CD4-positive, alpha-beta T cell (primary cell): ENCODE data around the gene SPATA17. TPM values are rescaled to one million over a fixed set of nuclear protein-coding genes. Genes with fewer than 3 reads are reported as not detected.

ENCODE experiments used
- ATAC-seq: fragments of 200-7000 bp; cut with Tn5 transposase; one replicate; pipeline ENCODE4 v1.10.0; 2022; ENCODE audit warnings: mild to moderate bottlenecking; ENCODE audit not compliant: poor library complexity
- CTCF ChIA-PET: fragments of 350-600 bp; sonication (Branson Sonifier 250); formaldehyde crosslinking; loops from one replicate; lab custom pipeline; 2021; ENCODE audit warnings: antibody characterized with exemption, inconsistent platforms; lab: Charles Lee
- POLR2A ChIA-PET: fragments of 350-600 bp; sonication (Branson Sonifier 250); formaldehyde crosslinking; loops from one replicate; lab custom pipeline; 2021; ENCODE audit warnings: antibody characterized with exemption, inconsistent platforms; lab: Charles Lee
- DNase-seq, 14 experiments: peaks; one replicate each; pipeline ENCODE4 v3.0.0-alpha.2; 2013 to 2020; ENCODE audit warnings: mixed read lengths in 2 of 14
- H3K27ac ChIP-seq, 2 donors: one replicate each; pipeline versions ENCODE4 v1.5.1 to v1.7.0; 2013; ENCODE audit warnings: low read length in 2 of 2, low read depth in 1 of 2, mild to moderate bottlenecking in 1 of 2
- H3K27me3 ChIP-seq, 2 experiments: 1 replicate in 1 of 2; 2 replicates in 1 of 2; pipeline versions ENCODE4 v1.6.1 to v1.7.0; 2013; ENCODE audit warnings: low read length in 2 of 2, control low read depth in 1 of 2, mild to moderate bottlenecking in 1 of 2, moderate library complexity in 1 of 2; ENCODE audit not compliant: insufficient read depth in 2 of 2, control insufficient read depth in 1 of 2
- H3K36me3 ChIP-seq: one replicate; pipeline ENCODE4 v1.6.1; 2013; ENCODE audit warnings: low read length, control low read depth; ENCODE audit not compliant: insufficient read depth
- H3K4me1 ChIP-seq: one replicate; pipeline ENCODE4 v1.6.1; 2013; ENCODE audit warnings: low read length, control low read depth; ENCODE audit not compliant: insufficient read depth
- H3K4me3 ChIP-seq: one replicate; pipeline ENCODE4 v1.5.1; 2013; ENCODE audit warnings: mild to moderate bottlenecking, low read length, moderate library complexity
- H3K9me3 ChIP-seq, 2 experiments: 1 replicate in 1 of 2; 2 replicates in 1 of 2; pipeline versions ENCODE4 v1.6.1 to v1.7.0; 2013; ENCODE audit warnings: low read length in 2 of 2, mild to moderate bottlenecking in 2 of 2, control low read depth in 1 of 2, moderate library complexity in 1 of 2; ENCODE audit not compliant: control insufficient read depth in 1 of 2, insufficient read depth in 1 of 2
- H3K27ac Mint-ChIP-seq: one replicate; pipeline ENCODE4 v1.8.0; 2020; ENCODE audit warnings: mixed read lengths
- H3K27me3 Mint-ChIP-seq: one replicate; pipeline ENCODE4 v1.8.0; 2021; ENCODE audit warnings: mixed read lengths
- H3K36me3 Mint-ChIP-seq: one replicate; pipeline ENCODE4 v1.8.0; 2021; ENCODE audit warnings: low read depth, mixed read lengths
- H3K4me1 Mint-ChIP-seq: one replicate; pipeline ENCODE4 v1.8.0; 2021; ENCODE audit warnings: low read depth, mixed read lengths
- H3K4me3 Mint-ChIP-seq: one replicate; pipeline ENCODE4 v1.8.0; 2020; ENCODE audit warnings: mild to moderate bottlenecking, mixed read lengths
- H3K9me3 Mint-ChIP-seq: one replicate; pipeline ENCODE4 v1.8.0; 2020; ENCODE audit warnings: mixed read lengths
- CTCF ChIP-seq: fragments of 200-600 bp; IDR thresholded peaks from one replicate; pipeline ENCODE4 v1.8.0; 2022; ENCODE audit warnings: antibody characterized with exemption, mild to moderate bottlenecking
- intact Hi-C, 2 experiments: fragments of 100-400 bp; cut with DNase I in 1 of 2; cut with micrococcal nuclease in 1 of 2; formaldehyde crosslinking; loops; one replicate each; pipeline versions ENCODE4 v1.15.1 to v1.9.0; 2023 to 2025; cut with DNase I, micrococcal nuclease
- total RNA-seq, 174 experiments: library from RNA in 2 of 174; stranded (reverse) in 2 of 174; gene quantifications; one replicate each; pipeline ENCODE4 v1.2.3 and lab custom pipeline; 2021 to 2026

Gene SPATA17
- total RNA-seq, 2 experiments from 2014 or later = not detected

- no peaks in the 10 kb centered on the region for H3K4me1 Mint-ChIP-seq
- no peak overlapping the region for H3K27ac Mint-ChIP-seq
- CTCF ChIA-PET = no interaction called here
- Histone ChIP-seq H3K27ac (no peak overlapping the region), H3K27me3 (no peaks in the 10 kb centered on the region), H3K4me3 (no peak overlapping the region), H3K36me3 (no peaks in the 10 kb centered on the region), H3K4me1 (no peaks in the 10 kb centered on the region), H3K9me3 (peaks cover 0 to 4% of the 10 kb centered on the region in 2 experiments)
- intact Hi-C loops = no loop called here
- POLR2A ChIA-PET = no interaction called here
- no peaks in the 10 kb centered on the region for H3K36me3 Mint-ChIP-seq
- ATAC-seq = no peak
- H3K27me3 Mint-ChIP-seq = no peaks in the 10 kb centered on the region
- peaks cover 7% of the 10 kb centered on the region for H3K9me3 Mint-ChIP-seq
- no peak for TF ChIP-seq CTCF
- H3K4me3 Mint-ChIP-seq = no peak overlapping the region
- no peak for DNase-seq
These were observed 280.8 kb downstream of the SPATA17 start for GRCh38 chr1:217911908-217912307.

DNA sequence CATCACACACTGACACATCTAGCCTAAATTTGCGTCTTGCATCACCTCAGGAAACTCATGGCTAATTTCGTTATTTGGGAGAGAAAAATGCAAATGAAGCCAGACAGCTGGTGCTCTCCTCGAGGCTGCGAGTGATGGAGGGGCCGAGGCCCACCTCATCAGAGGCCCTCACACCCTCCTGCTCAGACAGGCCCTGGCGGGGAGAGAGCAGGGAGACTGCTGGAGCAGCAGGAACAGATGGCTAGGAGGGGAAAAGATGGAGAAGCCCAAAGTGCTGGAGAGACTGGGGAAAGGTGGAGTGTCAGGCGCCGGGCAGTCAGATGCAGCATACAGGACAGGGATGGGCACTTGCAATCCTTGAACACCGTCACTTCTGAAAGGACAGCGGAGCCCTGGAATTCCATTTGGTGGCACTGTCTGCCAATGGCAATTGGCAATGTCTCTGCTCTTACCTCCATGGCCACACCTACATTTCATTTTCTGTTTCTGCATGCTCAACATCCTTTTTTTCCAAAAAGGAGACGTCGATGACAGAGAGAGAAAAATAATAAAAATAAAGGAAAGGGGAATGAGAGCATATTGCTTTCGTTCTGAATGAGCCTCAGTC lies 286.2 kb downstream of the SPATA17 start:
- POLR2A ChIA-PET = no interaction called here
- H3K4me3 Mint-ChIP-seq = no peak overlapping the region
- CTCF ChIA-PET = no interaction called here
- intact Hi-C loops = no loop called here
- Histone ChIP-seq H3K4me1 (no peaks in the 10 kb centered on the region), H3K36me3 (no peaks in the 10 kb centered on the region), H3K4me3 (no peak overlapping the region), H3K27me3 (no peaks in the 10 kb centered on the region), H3K27ac (no peak overlapping the region), H3K9me3 (peaks cover 0 to 4% of the 10 kb centered on the region in 2 experiments)
- peaks cover 2% of the 10 kb centered on the region for H3K9me3 Mint-ChIP-seq
- no peak overlapping the region for H3K27ac Mint-ChIP-seq
- no peaks in the 10 kb centered on the region for H3K27me3 Mint-ChIP-seq
- no peak for TF ChIP-seq CTCF
- no peak for ATAC-seq
- no peaks in the 10 kb centered on the region for H3K36me3 Mint-ChIP-seq
- no peak for DNase-seq
- H3K4me1 Mint-ChIP-seq = no peaks in the 10 kb centered on the region

DNA sequence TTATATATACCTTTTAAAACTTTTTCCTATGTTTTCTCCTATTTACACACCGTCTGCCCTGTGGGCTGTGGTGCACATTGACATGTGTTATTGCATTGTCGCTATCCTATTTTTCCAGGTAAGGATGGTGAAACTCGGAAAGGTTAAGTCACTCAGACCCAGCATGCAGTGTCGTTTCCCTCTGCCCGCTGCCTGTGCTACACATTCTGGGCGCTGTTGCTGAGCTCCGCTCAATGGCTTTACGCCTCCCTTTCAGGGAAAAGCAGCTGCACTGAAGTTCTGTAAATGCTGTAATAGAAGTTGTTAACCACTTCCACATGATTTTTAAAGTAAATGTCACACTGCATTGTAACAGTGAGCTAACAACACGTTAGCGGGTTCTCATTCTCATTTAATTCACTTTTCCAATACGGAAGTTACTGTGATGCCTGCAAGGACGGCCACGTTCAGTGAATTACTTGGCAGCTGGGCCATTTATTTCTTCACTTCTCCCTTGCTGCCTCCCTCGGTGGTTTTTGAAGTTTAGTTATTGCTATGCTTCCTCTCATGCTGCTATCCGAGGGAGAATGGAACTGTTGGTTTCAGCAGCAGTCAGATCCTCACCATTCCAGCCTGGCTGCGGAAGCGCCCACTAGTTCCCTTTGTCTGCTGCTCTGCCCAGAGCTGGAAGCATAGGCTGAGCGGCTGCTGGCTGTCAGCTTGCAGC lies 288.7 kb downstream of the SPATA17 start:
- intact Hi-C loops = no loop called here
- no peak overlapping the region for H3K27ac ChIP-seq
- H3K4me1 ChIP-seq = no peaks in the 10 kb centered on the region
- H3K9me3 ChIP-seq = peaks cover 0 to 4% of the 10 kb centered on the region in 2 experiments
- TF ChIP-seq CTCF = no peak
- Mint-ChIP-seq H3K4me1 (no peaks in the 10 kb centered on the region), H3K36me3 (no peaks in the 10 kb centered on the region), H3K27me3 (peaks cover 8% of the 10 kb centered on the region), H3K9me3 (no peaks in the 10 kb centered on the region), H3K4me3 (no peak overlapping the region), H3K27ac (no peak overlapping the region)
- no peak overlapping the region for H3K4me3 ChIP-seq
- POLR2A ChIA-PET = no interaction called here
- no peak for DNase-seq
- no peaks in the 10 kb centered on the region for H3K36me3 ChIP-seq
- CTCF ChIA-PET = no interaction called here
- ATAC-seq = no peak
- H3K27me3 ChIP-seq = no peaks in the 10 kb centered on the region

Other genes starting within 250 kb of the SPATA17 start
- 1 to 10 TPM; 9.2 to 9.6 TPM for gene GPATCH2, start 254 bp upstream of the SPATA17 start, total RNA-seq